Suppressor macrophage (primary cell): ENCODE measurements around the gene MAP3K2.

ENCODE experiments used
- DNase-seq, 4 experiments: peaks; one replicate each; pipeline ENCODE4 v3.0.0-alpha.2; 2020 to 2022

Gene MAP3K2

DNA sequence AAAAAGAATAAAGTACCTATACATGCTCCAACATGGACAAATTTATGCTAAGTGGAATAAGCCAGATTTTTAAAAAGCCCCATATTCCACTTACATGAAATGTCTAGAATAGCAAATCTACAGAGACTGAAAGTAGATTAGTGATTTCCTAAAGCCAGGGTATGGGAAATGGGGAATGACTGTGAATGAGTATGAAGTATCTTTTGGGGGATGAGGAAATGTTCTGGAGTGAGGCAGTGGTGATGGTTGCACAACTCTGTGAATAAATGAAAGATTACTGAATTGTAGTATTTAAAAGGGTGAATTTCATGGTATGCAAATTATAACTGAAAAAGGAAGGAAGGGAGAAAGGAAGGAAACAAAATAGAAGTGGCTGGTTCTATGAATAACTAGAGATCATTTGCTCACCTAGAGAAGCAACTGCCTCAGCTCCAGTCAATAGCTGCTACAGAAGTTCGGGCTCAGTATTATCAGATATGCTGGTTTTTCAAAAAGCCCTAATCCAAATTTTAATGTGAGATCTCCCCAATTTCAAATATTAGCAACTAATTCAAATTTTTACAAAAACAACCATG is 39.3 kb downstream of the MAP3K2 start:
- peak; percentile 5 to 48 (median 26) for DNase-seq

DNA sequence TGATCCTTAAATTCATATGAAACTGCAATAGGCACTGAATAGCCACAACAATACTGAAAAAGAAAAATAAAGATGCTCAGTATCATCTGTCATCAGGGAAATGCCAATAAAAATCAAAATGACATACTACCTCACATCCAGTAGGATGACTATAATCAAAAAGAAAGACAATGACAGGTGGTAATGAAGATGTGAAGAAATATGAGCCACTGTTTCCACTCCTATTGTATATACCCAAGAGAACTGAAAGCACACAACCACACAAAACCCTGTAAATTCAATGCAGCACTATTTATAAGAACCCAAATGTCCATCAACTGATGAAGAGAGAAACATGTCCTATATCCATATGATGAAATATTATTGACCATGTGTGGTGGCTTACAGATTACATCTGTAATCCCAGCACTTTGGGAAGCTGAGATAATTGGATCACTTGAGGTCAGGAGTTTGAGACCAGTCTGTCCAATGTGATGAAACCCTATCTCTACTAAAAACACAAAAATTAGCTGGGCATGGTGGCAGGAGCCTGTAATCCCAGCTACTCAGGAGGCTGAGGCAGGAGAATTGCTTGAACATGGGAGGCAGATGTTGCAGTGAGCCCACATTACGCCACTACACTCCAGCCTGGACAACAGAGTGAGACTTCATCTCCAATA is 39.9 kb downstream of the MAP3K2 start:
- DNase-seq: no peak

DNA sequence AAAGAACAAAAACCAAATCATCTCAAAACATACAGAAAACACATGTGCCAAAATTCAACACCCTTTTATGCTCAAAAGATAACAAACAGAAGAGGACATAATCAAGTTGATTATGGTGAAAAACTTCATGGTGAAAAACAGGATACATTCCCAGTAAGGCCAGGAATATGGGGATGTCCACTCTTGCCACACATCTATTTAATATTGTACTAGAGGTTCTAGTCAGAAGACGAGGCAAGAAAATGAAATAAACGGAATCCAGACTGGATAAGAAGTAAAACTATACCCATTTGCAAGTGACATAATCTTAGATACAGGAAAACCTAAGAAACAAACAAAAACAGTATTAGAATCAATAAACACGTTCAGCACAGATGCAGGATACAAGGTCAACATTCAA is 40.8 kb downstream of the MAP3K2 start:
- DNase-seq: no peak

DNA sequence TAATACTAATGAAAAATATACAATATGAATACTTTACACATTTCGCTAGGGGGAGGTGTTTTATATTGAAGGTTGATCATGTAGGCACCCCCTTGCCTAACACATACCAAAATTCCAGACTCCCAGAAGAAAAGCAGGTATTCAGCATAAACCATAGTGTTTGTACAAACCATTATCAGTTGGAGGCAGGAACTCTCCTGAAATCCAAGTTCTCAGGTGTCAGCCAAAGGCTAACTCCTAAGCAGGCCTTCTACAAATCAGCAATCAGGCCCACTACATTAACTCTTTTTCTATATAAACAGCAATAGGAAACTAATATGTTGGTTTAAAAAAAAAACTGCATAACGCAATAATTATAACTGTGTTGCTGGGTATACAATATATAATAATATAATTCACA is 44.5 kb downstream of the MAP3K2 start:
- no peak for DNase-seq

DNA sequence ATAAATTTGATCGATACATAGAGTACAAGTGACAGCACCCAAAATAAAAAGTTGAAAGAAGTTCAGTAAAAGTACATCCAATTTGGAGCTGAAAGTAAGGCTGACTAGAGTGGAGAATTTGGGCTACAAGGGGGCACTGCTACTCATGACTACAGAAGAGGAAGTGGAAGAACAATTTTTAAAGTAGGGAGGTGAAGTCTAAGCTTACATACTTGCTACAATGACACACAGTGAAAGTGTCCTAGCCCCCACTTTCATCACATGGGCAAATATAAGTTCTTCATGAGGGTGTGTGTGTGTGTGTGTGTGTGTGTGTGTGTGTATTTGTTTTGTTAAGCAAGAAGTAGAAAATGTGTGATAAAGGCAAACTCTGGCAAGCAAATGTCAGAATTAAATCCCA is 45.7 kb downstream of the MAP3K2 start:
- DNase-seq: peak; percentile 18 to 59 (median 38)

DNA sequence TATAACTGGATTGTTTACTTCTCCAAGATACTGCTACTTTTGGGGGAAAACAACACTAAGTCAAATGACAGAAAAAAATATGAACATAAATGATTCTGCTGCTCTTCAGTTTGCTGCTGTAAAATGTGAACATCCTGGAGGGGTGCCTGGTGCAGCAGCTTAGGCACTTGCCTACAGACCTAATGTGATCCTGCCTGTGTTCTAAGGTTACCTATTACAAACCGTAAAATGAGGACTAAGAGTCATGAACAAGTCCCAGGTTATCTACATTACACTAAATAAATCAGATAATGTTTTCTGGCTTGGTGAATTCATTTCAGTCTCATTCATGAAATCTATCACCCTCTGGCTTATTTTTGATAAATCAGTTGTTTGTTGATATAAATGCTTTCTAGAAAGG is 55.4 kb downstream of the MAP3K2 start:
- no peak for DNase-seq

DNA sequence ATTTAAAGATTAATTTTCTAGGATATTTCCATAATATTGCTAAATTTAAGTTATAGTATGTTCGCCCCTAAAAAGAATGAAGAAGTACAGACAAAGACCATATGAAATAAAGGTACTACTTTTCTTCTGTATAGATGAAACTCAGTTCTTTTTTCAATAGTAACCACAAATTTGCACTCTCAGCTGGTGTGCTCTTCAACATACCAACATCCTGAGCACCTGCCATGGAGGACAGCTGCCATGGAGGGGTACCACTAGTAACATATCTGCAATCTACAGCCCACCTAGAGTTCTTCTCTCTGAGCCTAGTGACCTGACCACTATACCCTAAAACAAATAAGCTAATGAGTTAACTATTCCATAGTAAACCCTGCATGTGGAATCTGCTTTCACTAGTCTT is 57.0 kb downstream of the MAP3K2 start:
- DNase-seq: no peak

DNA sequence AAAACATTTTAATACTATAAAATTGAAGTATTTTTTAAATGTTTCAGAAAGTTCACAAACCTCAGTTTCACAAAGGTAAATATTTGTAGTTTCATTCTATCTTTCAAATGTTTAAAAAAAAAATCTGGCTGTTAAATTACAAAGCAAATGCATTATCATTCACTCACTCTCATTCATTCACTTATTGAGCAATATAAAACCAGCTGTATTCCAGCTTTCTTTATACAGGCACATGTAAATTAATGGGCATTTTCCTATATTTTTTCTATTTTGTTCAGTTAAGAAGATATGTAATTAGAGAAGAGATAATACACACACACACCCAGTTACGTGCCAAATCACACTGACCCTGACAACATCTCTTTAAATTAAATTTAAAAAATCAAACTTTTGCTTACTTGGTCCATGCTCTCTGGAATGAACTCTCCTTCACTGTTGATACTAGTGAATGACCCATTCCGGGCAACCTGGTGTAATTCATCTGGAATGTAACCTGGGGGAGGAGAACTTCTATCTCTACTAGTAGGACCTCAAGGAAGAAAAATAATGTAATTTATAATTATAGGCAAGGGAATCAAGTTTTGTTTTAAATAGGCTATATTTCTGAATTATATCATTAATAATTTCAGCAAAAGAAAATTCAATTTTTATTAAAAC is 61.4 kb downstream of the MAP3K2 start:
- no peak for DNase-seq

DNA sequence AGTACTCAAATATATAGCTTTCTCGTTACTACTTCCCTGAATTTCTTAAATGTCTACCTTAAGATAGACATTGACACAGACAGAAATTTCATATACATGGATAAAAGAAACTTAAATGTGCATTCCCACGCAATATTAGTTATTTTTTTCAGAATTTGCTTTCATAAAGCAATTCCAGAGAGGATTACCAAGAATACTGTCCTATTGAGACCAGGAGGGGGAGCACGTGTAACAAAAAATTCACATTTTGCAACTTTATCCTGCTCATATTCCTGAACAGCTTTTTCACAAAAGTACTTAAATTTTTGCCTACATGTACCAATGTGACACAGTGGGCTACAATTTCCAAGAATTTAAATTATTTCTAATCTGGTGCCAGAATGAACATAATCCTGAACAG is 63.1 kb downstream of the MAP3K2 start:
- peak; percentile 16 to 58 (median 39) for DNase-seq

DNA sequence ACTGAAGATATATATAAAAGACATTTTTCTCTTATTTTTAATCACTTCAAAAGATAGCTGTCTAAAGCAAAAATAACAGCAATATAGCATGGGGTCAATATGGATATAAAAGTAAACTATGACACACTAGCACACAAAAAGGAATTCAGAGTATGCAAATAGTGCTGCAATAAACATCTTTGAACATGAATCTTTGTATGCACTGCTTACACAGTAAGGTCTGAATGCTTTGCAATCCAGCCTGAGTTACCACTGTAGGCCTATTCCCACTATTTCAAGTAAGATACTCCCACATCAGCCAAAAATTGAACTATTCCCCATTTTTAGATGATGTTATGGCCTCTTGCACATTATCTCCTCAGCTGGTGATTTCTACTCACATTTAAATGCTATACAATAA is 66.5 kb downstream of the MAP3K2 start:
- DNase-seq: peak in 1 of 4 experiments; percentile 10

DNA sequence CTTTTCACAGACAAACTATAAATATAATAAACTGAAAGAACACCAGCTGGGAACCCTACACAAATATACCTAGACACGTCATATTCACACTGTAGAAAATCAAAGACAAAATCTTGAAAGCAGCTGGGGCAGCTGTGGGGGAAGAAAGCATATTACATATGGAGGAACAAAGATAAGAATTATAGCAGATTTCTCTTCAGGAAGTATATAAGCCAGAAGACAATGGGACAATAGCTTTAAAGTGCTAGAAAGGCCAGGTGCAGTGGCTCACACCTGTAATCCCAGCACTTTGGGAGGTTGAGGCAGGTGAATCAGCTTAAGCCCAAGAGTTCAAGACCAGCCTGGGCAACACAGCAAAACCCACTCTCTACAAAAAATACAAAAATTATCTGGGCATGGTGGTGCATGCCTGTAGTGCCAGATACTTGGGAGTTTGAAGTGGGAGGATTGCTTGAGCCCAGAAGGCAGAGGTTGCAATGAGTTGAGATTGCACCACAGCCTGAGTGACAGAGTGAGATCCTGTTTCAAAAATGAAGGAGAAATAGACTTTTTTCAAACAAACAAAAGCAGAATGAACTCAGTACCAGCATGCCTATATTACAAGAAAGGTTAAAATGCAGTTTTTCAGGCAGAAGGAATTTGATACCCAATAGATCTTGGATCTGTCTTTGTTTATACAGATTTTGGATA is 67.0 kb downstream of the MAP3K2 start:
- DNase-seq: peak; percentile 23 to 55 (median 50)

DNA sequence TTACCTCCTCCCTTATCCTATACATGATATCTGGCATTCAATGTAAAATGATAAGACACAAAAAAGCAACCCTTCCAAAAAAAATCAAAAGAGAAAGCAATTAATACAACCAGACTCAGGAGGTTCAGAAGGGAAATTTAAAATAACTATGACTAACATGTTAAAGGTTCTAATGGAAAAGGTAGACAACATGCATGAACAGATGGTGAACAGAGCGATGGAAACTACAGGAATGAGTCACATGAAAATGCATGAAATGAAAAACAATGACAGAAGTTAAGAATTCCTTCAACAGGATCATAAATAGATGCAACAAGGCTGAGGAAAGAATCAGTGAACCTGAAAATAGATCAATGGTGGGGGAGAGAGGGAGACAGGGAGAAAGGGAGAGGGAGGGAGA is 67.7 kb downstream of the MAP3K2 start:
- no peak for DNase-seq

DNA sequence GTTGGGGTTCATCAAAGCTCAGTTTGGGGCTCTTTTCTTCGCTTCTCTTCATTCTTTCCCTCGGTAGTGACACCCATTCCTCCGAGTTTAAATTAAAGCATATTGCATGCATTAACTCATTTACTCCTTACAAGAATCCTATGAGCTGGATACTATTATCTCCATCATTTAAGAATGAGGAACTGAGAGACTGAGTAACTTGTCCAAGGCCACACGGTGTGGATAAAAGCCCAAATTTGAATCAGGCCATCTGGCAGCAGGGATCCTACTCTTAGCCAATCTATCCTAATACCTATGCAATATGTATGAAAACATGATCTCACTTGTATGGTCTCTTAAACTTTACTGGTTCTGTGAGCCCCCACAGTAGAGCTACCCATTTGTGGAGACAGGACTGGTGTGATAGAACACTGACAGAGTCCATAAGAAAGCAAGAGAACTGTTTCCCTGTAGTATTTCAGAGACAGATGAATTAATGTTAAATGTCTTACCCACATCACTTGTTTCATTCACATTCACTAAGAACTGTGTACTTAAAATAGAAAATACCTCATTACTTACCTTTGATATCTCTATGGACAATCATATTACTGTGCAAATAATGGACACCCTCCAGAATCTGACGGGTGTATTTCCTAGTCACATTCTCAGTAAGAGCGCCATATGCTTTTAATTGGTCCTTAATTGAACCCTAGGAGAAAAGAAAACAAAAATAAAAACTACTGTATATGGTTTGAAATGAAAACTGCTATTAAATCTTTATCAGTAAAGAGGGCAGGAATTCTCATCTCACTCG is 73.4 kb downstream of the MAP3K2 start:
- DNase-seq: no peak

DNA sequence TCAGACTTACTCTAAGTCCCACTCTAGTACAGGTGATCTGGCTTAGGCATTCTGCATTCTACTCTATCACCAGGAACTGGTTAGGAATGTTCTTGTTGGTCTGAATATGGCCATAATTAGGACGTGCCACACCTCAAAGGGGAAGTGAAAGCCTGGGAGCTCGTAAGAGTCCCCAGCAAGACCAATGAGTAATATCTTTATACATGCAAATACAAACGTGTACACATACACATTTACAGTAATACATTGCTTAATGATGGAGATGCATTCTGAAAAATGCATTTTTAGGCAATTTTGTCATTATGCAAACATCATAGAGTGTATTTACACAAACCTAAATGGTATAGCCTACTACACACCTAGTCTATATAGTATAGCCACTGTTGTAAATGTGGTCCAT is 74.4 kb downstream of the MAP3K2 start:
- peak; percentile 44 to 71 (median 62) for DNase-seq

DNA sequence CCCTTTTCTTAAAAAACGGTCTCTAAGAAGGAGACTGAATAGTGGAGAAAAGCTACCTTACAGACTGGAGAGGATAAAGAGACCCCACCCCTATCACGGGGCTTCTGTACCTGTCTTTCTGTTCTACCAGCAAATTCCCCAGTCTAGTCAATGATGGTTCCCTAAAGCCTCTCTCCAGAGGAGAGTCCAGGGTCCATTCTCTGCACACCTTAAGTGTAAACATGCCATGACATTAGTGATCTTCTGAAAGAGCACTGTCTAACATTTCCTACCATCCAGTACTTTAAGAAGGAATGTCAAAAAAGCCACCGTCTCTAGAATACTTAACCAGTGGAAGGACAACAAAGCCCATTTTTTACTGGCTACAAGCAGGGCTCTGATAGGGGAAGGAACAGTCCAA is 76.8 kb downstream of the MAP3K2 start:
- no peak for DNase-seq

DNA sequence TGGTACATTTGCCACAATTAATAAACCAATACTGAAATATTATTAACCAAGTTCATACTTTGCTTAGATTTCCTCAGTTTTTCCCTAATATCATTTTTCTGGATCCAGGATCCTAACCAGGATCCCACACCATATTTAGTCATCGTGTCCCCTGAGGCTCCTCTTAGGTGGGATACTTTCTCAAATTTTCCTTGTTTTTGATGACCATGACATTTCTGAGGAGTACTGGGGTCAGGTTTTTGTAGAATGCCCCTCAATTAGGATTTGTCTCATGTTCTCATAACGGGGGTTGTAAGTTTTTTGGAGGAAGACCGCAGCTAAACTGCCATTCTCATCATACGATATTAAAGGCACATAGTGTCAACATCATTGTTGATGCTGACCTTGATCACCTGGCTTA is 78.3 kb downstream of the MAP3K2 start:
- no peak for DNase-seq

DNA sequence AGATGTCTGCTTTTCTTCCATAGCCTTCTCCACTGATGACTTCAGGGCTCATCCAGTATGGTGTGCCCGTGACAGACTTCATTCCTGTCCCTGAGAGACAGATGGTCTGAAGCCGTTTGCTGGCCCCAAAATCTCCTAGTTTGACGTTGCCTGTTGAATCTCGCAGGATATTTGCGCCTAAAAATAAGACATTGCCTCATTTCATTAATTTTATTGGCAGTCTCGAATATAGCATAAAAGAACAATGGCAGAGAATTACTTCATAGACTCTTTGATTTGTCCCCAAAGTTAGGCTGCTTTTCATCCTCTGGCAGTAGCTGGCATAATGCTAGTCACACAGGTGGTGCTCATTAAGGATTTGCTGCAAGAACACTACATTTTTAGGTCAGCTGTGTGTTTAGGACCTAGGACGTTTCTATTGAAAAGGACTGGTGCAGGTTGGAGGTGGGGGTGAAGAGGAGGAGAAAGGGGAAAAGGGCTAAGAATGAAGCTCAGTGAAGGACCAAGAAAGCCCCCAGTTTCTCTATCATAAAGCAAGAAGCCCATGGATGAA is 79.1 kb downstream of the MAP3K2 start:
- DNase-seq: no peak

DNA sequence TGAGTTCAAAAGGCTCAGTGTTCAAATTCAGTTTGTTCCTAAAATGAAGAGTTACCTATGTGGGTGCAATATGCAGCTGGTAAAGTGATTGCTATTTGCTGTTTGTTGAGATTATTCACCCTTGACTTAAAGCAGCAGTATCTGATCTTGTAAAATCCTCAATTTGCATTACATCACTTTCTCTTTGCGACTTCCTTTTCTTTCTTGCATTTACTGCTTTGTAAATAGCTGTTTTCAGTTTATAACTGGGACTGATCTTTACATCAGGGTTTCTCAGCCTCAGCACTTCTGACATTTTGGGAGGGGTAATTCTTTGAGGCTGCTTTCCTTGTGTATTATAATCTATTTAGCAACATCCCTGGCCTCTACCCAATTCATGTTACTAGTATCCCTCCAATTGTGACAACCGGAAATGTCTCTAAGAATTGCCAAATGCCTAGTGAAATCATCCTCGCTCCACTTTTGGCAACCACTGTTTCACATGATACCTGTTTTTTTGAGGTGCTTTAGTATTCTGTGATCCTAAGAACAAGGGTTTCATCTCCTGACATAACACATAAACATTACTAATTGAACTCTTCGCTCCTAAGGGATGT is 81.7 kb downstream of the MAP3K2 start:
- peak; percentile 12 to 47 (median 30) for DNase-seq

DNA sequence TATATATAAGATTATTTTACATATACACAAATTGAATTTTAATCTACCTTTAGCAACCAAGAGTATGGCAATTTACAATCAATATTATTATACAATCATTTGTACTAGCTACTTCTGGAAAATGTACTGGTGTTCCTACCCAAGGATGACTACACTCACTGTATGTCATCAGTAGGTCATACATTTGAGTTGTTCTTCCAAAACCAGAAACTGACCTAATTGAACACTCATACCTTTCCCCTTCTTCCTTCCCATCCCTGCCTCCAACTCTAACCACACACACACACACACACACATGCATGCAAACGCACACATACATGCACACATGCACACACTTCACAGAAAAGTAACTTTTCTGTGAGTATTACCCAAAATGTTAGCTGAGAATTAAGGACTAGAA is 85.6 kb downstream of the MAP3K2 start:
- DNase-seq: no peak

DNA sequence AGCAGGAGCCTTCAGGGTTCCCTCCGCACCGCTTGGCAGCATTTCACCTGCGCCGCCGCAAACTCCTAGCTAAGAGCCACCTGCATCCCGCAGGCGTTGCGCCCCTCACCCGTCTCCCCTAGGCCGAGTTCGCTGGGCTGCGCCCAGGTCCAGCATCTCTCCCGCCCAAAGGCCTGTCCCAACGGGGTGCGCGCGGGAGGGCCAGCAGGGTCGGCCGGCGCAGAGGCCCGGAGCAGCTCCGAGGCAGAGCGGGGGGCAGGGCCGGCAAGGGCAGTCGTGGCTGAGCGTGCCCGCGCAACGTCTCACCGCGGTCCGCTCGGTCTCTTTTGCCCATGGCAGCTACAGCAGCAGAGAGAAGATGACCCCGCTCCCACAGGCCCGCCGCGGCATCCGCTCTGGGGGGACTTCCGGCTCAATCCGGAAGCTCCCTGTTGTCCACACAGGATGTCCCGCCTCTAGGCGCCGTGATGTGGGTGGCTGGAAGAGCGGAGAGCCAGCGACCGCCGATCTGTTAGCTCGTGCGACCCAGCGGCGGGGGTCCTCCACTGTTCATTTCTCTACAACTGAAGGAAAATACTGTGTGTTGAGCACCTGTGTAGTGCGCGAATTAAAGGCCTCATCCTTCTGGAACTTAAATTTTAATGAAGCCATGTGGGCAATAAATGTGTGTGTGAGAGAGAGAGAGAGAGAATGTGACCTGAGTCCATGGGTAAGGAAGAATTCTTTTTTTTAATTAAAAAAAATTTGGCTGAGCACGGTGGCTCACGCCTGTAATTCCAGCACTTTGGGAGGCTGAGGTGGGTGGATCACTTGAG is 93.8 kb downstream of the MAP3K2 start, which contains the start of gene ERCC3:
TSS of gene ERCC3 (minus strand) at position 397 of the 815 bp plus-strand sequence. CDS start at position 334, 63 bp downstream.
- DNase-seq: peak; percentile 86 to 92 (median 89)

DNA sequence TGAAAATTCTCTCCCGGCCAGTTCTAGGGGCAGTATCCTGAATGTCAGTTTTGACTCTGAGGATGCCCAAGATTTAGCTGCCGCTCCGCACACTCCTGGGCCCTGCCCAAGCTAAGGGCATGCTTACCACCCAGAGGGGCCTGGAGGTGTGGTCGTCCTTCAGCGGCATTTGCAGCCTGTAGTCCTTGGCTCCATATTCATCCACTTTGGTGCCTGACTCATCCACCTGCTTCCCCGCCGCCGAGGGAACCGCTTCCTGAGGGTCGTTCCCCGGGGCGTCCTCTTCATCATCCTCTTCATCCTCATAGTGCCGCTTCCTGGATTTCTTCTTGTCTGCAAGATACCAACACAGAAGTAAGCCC is 94.4 kb downstream of the MAP3K2 start:
- no peak for DNase-seq
